ENCODE results near the gene VPS13A.
"Not testable (repeated sequence)": the region's sequence is repeated elsewhere in the genome, so short reads cannot be mapped to it uniquely, and the experiment has no call there.

VPS13A gene

DNA sequence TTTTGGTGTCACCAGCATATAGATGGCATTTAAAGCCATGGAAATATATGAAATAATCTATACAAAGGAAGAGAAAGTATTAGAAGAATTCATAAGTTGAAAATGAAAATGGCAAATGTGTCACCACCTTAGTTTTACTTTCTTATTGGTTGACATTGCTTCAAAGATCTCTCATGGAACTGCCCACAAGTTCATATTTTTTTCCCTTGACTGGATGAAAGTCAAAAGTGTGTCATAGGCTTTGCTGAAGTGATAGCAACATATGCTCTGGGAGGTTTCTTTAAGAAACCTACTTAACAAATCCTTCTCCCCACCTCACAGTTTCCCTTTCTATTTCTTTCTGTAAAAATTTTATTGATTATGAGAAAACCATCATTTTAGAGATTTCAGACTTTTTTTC, 127.2 kb downstream of the VPS13A start:
- no peak for DNase-seq (ENCODE audit: low read depth in 2 of 2)

DNA sequence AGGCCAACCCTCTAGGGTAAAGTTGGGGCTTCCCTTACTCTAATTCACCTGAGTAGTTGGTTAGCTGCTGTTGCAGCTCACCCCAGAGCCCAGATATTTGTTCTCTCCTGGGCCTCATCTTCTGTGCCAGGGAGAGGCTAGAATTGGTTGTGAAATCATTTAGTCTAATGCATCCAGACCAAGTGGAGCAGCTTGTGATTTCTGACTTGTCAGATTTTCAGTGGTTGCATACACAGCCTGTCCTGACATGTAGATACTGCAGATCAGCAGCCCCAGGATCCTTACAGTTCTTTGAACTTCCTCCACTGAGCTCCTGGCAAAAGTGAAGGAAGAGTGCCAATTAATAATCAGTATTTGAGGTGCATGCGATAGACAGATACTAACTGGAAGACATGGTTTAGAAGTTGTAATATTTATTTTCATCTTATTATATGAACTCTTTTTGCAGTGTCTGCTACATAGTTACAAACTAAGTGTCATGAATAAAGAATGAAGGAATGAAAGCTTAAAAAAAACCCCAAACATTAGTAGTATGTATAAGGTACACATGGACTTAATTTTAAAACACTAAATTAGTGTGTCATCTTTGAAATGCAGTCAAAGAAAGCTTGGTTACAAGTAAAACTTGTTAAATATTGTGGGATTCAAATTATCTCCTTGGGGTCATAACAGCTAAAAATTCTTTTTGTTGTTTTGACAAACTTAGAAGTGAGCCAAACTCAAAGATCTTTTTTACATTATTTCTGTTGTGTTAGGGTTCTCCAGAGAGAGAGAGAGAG, 128.5 kb downstream of the VPS13A start:
- DNase-seq (ENCODE audit: low read depth in 2 of 2) = no peak

DNA sequence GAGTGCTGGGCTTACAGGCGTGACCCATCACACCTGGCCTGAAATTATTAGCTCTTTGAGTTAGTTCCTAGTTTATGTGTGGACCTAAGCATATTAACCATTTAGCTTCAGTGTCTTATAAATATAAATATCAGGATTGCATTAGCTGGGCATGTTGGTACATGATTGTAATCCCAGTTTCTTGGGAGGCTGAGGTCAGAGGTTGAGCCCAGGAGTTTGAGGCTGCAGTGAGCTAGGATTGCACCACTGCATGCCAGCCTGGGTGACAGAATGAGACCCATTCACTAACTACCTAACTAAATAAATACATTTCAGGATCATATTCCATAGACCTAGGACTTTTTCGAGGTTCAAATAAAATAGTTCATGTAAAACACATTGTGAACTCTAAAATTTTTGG, 129.8 kb downstream of the VPS13A start:
- DNase-seq (ENCODE audit: low read depth in 2 of 2) = no peak

DNA sequence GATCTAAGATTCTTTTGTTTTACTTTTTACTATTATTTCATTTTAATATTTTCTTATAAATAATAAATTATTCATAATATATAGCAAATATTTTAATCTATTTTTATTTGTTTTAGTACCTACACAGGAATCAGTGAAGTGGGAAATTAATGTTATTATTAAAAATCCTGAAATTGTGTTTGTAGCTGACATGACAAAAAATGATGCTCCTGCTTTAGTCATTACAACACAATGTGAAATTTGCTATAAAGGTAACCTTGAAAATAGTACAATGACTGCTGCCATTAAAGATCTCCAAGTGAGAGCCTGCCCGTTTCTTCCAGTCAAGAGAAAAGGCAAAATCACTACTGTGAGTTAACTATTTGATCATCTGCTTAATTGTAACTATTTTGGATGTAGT, 138.7 kb downstream of the VPS13A start:
- DNase-seq (ENCODE audit: low read depth in 2 of 2) = no peak

- no peak for DNase-seq (ENCODE audit: low read depth in 2 of 2)
Observed at GRCh38 chr9:77325058-77325457, 147.7 kb downstream of the VPS13A start.

DNA sequence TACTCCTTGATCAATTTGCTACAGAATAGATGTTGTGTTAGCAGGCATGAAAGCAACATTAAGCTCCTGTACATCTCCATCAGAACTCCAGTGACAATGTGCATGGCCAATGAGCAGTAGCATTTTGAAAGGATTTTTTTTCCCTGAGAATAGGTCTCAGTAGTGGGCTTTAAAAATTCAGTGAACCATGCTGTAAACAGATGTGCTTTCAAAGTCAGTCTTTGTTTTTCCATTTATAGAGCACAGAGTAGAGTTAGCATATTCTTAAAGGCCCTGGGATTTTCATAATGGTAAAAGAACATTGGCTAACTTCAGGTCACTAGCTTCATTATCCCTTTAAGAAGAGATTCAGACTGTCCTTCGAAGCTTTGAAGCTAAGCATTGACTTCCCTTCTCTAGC, 150.8 kb downstream of the VPS13A start:
- DNase-seq (ENCODE audit: low read depth in 2 of 2) = no peak

- no peak for DNase-seq (ENCODE audit: low read depth in 2 of 2)
Observed at GRCh38 chr9:77370064-77370463, 192.7 kb downstream of the VPS13A start.

- no peak for DNase-seq (ENCODE audit: low read depth in 2 of 2)
Observed at GRCh38 chr9:77374266-77374665, 196.9 kb downstream of the VPS13A start.

- DNase-seq (ENCODE audit: low read depth in 2 of 2) = no peak
Observed at GRCh38 chr9:77375956-77376532, 198.7 kb downstream of the VPS13A start.

GRCh38 chr9:77384406-77384805, 207.1 kb downstream of the VPS13A start:
- DNase-seq (ENCODE audit: low read depth in 2 of 2) = no peak

DNA sequence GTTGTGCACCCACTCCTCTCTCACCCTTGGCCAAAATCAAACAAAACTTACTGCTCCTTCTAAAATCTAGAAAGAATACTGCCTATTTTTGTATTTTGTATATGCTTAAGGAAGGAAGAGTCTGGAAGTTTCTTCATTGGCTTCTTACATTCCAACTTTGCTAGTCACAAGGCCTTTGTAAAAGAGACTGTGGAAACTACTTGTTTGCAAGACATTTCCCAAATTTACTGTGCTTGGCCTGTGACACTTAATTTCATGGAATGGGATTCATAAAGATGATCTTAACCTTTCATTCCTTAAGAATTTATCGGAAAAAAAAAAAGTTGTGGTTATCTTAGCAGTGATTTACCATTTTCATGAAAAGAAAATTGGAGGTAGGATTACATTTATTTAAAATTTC, 208.9 kb downstream of the VPS13A start:
- DNase-seq (ENCODE audit: low read depth in 2 of 2) = no peak

DNA sequence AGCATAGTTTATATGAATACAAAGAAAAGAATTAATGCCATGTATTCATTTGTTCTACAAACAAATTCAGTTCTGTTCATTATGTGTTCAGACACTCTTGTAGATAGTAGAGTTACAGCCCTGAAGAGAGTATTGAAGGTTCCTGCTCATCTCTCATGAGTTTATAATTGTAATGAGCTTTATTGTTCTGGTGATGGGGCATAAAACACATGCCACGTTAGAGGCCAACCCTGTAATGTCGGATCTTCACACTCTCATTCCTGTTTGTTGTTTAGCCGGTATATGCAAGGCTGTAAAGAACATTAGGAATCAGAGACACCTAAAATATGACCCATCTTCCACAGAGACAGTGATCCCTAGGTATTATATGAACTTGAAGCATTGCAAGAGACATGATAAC, 214.5 kb downstream of the VPS13A start:
- DNase-seq (ENCODE audit: low read depth in 2 of 2) = no peak

DNA sequence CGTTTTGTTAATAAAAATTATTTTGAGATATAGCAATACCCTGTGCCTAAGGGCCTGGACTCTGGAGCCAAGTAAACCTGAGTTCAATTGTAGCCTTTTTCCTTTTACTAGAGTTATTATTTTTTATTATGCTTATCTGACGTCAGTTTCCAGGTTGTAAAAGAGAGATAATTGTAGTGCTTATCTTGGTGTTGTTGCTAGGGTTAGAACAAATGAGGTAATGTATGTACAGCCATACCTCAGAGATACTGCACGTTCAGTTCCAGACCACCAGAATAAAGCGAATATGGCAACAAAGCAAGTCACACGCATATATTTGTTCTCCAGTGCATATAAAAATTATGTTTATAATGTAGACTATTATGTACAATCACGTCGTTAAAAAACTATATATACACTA, 215.0 kb downstream of the VPS13A start:
- DNase-seq (ENCODE audit: low read depth in 2 of 2) = no peak

DNA sequence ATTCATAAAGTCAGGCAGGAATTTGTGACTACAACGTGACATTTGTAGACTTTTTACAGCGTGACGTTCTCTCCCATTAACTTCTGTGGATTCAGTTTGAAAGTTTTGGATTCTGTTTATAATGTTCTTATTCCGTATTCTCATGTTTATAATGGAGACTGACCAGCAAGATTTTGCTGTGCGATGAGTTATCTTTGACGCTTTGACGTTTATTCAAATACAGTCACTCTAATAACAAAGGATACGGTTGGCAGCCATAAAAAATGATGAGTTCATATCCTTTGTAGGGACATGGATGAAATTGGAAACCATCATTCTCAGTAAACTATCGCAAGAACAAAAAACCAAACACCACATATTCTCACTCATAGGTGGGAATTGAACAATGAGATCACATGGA, 221.2 kb downstream of the VPS13A start:
- not testable (repeated sequence) for DNase-seq (ENCODE audit: low read depth in 2 of 2)

DNA sequence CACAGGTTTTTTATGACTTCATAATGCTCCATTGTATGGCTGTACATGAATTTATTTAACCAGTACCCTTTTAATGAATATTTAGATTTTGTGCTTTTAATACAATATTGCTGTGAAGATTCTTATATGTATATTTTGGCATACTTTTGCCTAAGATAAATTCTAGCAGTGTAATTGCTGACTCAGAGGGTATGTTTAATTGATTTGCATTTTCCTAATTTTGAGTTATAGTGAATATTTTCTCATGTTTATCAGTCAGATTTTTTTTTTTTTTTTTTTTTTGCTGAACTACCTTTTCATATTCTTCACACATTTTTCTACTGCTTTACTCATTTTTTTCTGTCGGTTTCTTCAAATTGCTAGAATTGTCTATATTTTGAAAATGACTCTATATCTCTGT, 222.6 kb downstream of the VPS13A start:
- DNase-seq (ENCODE audit: low read depth in 2 of 2) = no peak

DNA sequence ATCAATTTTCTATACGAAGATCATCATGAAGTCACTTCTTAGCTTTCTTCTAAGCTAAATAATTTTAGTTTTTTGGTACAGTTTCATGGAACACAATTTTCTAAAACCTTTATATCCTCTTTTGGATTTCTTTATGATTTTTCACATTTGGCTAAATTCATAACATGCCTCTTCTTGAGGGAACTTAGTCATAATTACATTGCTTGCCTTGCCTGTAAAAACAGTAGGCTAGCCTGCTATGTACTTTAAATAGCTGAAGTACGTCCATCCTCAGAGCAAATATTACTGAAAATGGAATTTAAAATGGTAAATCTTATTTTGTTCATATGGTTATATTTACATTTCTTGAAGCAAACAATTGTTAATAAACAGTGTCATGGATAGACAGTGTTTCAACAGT, 225.0 kb downstream of the VPS13A start:
- no peak for DNase-seq (ENCODE audit: low read depth in 2 of 2)

- DNase-seq (ENCODE audit: low read depth in 2 of 2) = no peak
Observed at GRCh38 chr9:77403239-77403638, 225.9 kb downstream of the VPS13A start.

DNA sequence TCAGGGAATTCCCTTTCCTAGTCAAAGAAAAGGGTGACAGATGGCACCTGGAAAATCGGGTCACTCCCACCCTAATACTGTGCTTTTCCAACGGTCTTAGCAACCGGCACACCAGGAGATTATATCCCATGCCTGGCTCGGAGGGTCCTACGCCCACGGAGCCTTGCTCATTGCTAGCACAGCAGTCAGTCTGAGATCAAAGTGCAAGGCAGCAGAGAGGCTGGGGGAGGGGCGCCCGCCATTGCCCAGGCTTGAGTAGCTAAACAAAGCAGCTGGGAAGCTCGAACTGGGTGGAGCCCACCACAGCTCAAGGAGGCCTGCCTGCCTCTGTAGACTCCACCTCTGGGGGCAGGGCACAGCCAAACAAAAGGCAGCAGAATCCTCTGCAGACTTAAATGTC, 231.2 kb downstream of the VPS13A start:
- DNase-seq (ENCODE audit: low read depth in 2 of 2) = not testable (repeated sequence)

GRCh38 chr9:77417566-77417965, 240.2 kb downstream of the VPS13A start:
- no peak for DNase-seq (ENCODE audit: low read depth in 2 of 2)

DNA sequence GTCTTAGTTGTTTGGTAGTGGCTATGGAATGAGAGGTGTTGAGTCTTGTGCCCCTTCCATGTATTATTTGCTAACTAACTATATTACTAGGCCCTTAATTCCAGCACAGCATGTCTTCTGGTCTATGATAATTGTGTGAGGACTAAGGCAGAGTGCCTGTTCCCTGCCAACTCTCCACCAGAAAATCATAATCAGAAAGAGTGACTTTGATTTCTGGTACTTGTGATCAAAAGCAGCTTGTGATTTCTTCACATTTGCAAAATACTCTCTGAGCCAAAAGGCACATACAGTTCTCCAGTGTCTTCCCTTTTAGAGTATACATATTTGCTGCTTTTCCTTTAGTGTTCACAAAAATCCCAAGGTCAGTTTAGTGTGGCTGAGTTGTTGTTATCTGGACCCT, 240.9 kb downstream of the VPS13A start:
- DNase-seq (ENCODE audit: low read depth in 2 of 2) = no peak

- no peak for DNase-seq (ENCODE audit: low read depth in 2 of 2)
Observed at GRCh38 chr9:77420641-77421040, 243.3 kb downstream of the VPS13A start.

GRCh38 chr9:77421506-77422265, 244.4 kb downstream of the VPS13A start:
- DNase-seq (ENCODE audit: low read depth in 2 of 2) = no peak

- DNase-seq (ENCODE audit: low read depth in 2 of 2) = no peak
Observed at GRCh38 chr9:77422969-77423368, 245.6 kb downstream of the VPS13A start.
